GM18951 (cell line): ENCODE data around the gene ADSS2.
"Not testable (repeated sequence)": the region's sequence is repeated elsewhere in the genome, so short reads cannot be mapped to it uniquely, and the experiment has no call there.

ENCODE experiments used
- POLR2A ChIP-seq: IDR thresholded peaks from 4 replicates; pipeline ENCODE4 v1.6.1; 2011; ENCODE audit warnings: mild to moderate bottlenecking; ENCODE audit not compliant: insufficient read length, insufficient read depth; ENCODE audit errors: extremely low read depth
- in situ Hi-C: fragments of 300-500 bp; cut with MboI; formaldehyde crosslinking; loops from one replicate; pipeline ENCODE4 v1.12.0; 2022; ENCODE audit warnings: low sequenced_read_pairs, mixed read lengths, inconsistent platforms; ENCODE audit not compliant: unreplicated experiment

The ADSS2 gene

GRCh38 chr1:244451539-244451950, at the start of gene ADSS2:
Gene ADSS2, minus strand, starts transcription at chr1:244451909. Its CDS starts 92 bp downstream, at chr1:244451817.
- TF ChIP-seq POLR2A: peak; percentile 94
- in situ Hi-C loops: no loop called here

- in situ Hi-C loops: not testable (repeated sequence)
Measured at GRCh38 chr1:244500515-244500914, 48.8 kb upstream of the ADSS2 start.

GRCh38 chr1:244499484-244499883, 47.8 kb upstream of the ADSS2 start:
- in situ Hi-C loops: not testable (repeated sequence)

DNA sequence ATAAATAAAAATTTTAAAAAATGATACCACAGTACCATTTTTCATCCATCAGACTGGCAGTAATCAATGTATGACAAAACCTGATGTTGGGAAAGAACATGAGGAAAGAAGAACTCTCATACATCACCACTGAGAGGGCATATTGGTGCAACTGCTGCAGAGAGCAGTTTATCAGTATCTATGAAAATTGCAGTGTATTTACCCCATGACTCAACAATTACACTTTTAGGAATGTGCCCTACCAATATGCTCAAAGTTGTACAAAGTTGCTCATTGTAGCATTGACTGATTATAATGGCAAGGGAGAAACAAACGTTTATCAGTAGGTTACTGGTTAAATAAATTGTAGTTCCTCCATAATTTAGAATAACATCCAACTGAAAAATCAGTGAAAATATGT, 46.1 kb upstream of the ADSS2 start:
- TF ChIP-seq POLR2A: no peak
- in situ Hi-C loops: no loop called here

GRCh38 chr1:244496186-244496585, 44.5 kb upstream of the ADSS2 start:
- no peak for TF ChIP-seq POLR2A
- in situ Hi-C loops: no loop called here

DNA sequence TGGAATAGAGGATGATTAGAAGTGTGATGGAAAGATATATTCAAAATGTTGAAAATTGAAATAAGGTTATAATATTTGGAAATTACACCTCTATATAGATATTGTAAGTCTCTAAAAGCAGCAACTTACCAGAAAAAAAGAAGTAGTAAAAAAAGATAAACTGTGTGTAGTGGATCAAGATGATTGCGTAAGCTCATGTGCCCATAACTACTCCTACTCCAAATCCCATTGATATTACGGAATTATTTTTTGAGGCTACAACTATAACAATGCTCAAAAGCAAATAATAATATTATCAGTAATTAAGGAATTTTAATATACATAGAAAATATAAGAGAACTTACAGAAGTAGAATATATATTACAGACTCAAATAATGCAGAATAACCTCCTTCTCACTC, 42.9 kb upstream of the ADSS2 start:
- in situ Hi-C loops: no loop called here
- TF ChIP-seq POLR2A: no peak

DNA sequence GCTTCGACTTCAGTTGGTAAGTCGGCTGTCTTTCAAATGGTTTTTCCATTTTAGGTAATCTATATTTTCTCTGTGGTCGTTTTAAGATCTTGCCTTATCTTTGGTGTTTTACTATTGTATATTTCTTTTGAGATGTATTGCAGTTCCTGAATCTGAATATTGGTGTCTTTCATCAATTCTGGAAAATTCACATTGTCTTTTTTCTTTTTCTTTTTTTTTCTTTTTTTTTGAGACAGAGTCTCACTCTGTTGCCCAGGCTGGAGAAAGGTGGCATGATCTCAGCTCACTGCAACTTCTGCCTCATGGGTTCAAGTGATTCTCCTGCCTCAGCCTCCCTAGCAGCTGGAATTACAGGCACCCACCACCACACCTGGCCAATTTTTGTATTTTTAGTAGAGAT, 33.3 kb upstream of the ADSS2 start:
- in situ Hi-C loops: not testable (repeated sequence)

GRCh38 chr1:244473059-244473605, 21.4 kb upstream of the ADSS2 start:
- TF ChIP-seq POLR2A: no peak
- in situ Hi-C loops: no loop called here

DNA sequence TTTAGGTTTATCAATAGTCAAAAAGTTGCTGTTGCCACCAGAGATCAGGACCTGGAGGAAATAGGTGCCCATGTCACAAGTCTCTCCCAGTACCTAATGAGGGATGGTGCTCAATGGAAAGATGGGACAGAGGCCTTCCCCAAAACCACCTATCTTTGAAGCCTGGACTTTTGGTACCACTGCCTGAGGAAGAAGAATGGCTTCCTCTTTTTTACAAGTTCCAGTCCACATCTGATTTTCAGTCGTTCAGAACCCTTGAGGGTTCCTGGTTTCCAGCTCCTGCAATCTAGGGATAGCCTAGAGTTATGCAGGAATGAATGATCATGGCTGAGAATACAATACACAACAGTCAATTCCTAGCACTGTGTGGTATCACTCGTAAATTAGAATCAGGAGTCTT, 15.0 kb upstream of the ADSS2 start:
- TF ChIP-seq POLR2A: no peak
- in situ Hi-C loops: no loop called here

DNA sequence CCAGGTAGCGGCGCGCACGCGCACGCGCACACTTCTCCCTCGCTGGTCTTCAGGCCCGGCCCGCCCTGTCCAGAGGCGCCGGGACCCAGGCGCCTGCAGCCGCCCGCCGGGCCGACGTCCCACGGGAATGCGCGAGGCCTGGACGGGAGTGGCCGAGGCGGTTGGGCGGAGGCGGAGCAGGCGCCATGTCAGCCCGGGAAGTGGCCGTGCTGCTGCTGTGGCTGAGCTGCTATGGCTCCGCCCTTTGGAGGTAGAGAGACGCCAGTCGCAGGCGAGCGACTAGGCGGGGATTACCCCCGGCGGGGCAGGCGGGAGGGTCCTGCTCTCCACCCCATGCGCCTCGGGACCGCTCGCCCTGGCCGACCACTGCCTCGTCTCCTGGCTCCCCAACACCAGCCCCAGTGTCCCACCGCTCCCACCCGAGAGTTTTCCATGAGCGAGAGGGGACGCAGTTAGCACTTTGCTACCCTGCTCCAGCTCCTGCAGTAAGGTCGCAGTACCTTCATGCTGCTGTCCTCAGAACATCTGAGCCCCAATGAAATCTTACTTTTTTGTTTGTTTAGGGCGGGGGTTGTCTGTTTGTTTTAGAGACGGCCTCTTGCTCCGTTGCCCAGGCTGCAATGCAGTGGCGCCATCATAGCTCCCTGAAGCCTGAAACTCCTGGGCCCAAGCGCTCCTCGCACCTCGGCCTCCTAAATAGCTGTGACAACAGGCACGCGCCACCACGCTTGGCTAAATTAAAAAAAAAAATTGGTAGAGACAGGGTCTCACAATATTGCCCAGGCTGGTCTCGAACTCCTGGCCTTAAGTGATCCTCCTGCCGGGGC, 9.7 kb upstream of the ADSS2 start, which contains the start of gene CATSPERE:
TSS of gene CATSPERE (plus strand) at position 29 of the 827 bp plus-strand sequence. CDS start at position 186, 157 bp downstream.
- TF ChIP-seq POLR2A: peak; percentile 74
- in situ Hi-C loops: no loop called here

- in situ Hi-C loops: no loop called here
- TF ChIP-seq POLR2A: no peak
Measured at GRCh38 chr1:244460197-244460596, 8.5 kb upstream of the ADSS2 start.

GRCh38 chr1:244458781-244459180, 7.1 kb upstream of the ADSS2 start:
- TF ChIP-seq POLR2A: no peak
- in situ Hi-C loops: no loop called here

GRCh38 chr1:244456586-244456985, 4.9 kb upstream of the ADSS2 start:
- in situ Hi-C loops: no loop called here
- no peak for TF ChIP-seq POLR2A

GRCh38 chr1:244454412-244454811, 2.7 kb upstream of the ADSS2 start:
- TF ChIP-seq POLR2A: no peak
- in situ Hi-C loops: no loop called here
